Measurements from ENCODE around the gene MPO.

DNA sequence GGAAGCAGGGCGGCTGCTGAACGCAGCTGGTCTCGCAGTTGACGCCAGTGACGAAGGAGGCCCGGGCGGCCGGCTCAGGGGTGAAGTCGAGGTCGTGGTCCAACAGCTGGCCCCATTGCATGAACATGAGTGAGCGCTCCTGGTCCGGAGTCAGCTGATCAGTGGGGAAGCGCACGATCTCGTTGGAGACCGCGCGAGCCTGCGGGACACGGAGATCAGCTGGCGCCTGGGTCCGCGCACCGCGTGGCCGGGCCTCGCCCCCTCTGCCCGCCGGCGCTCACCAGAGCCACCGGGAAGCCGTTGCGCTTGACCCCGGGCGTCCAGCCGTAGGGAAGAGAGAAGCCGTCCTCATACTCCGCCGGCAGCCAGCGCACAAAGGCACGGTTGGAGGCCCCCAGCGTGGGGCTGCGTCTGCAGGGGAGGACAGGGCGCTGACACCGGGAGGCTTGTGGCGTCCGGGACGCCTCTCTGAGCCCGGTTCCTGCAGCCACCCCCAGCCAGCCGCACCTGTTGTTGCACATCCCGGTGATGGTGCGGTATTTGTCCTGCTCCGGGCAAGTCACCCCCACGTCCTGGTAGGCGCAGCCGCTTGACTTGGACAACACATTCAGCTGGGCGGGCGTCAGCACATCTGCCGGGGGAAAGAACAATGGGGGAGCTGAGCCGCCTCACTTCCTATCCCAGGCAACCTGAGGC is 1.6 kb downstream of the MPO start:
- TF ChIP-seq, protein P1, sequence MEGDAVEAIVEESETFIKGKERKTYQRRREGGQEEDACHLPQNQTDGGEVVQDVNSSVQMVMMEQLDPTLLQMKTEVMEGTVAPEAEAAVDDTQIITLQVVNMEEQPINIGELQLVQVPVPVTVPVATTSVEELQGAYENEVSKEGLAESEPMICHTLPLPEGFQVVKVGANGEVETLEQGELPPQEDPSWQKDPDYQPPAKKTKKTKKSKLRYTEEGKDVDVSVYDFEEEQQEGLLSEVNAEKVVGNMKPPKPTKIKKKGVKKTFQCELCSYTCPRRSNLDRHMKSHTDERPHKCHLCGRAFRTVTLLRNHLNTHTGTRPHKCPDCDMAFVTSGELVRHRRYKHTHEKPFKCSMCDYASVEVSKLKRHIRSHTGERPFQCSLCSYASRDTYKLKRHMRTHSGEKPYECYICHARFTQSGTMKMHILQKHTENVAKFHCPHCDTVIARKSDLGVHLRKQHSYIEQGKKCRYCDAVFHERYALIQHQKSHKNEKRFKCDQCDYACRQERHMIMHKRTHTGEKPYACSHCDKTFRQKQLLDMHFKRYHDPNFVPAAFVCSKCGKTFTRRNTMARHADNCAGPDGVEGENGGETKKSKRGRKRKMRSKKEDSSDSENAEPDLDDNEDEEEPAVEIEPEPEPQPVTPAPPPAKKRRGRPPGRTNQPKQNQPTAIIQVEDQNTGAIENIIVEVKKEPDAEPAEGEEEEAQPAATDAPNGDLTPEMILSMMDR (IDR thresholded peaks at IDR 0.05), result no peak
- no peak for TF ChIP-seq POLR2AphosphoS5 (IDR thresholded peaks at IDR 0.05; ENCODE audit: insufficient read depth in 1 of 2, low read depth in 1 of 2)
- no peak for TF ChIP-seq POLR2A (IDR thresholded peaks at IDR 0.05)

Measured in vagina (tissue), 2 donors.